Endodermal cell (in vitro differentiated cells): ENCODE measurements around the gene CST2. TPM values are rescaled to one million over a fixed set of nuclear protein-coding genes. Genes with fewer than 3 reads are reported as not detected.

Experiments
- DNase-seq: peaks from one replicate; pipeline ENCODE4 v3.0.0-alpha.2; 2017
- H3K27ac ChIP-seq: 2 replicates; pipeline ENCODE4 v1.5.1; 2013; ENCODE audit warnings: mild to moderate bottlenecking, low read depth, low read length, moderate library complexity
- H3K27me3 ChIP-seq: 2 replicates; pipeline ENCODE4 v1.6.1; 2013; ENCODE audit warnings: mild to moderate bottlenecking, low read length, moderate library complexity; ENCODE audit not compliant: insufficient read depth, control insufficient read depth, poor library complexity, severe bottlenecking
- H3K36me3 ChIP-seq: 2 replicates; pipeline ENCODE4 v1.7.0; 2013; ENCODE audit warnings: mild to moderate bottlenecking, low read length, moderate library complexity; ENCODE audit not compliant: control insufficient read depth, insufficient read depth
- H3K4me1 ChIP-seq: one replicate; pipeline ENCODE4 v1.7.0; 2013; ENCODE audit warnings: low read length; ENCODE audit not compliant: control insufficient read depth, insufficient read depth
- H3K4me3 ChIP-seq: 2 replicates; pipeline ENCODE4 v1.5.1; 2013; ENCODE audit warnings: mild to moderate bottlenecking, low read length, moderate library complexity
- H3K9ac ChIP-seq: 2 replicates; pipeline ENCODE4 v1.6.1; 2013; ENCODE audit warnings: mild to moderate bottlenecking, low read length, moderate library complexity; ENCODE audit not compliant: poor library complexity, severe bottlenecking; ENCODE audit errors: extremely low read depth
- H3K9me3 ChIP-seq: 2 replicates; pipeline ENCODE4 v1.6.1; 2013; ENCODE audit warnings: mild to moderate bottlenecking, low read length, moderate library complexity; ENCODE audit not compliant: control insufficient read depth
- H3K27ac Mint-ChIP-seq: 2 replicates; pipeline ENCODE4 v1.8.0; 2020; ENCODE audit warnings: mixed read lengths
- H3K27me3 Mint-ChIP-seq: 2 replicates; pipeline ENCODE4 v1.8.0; 2021; ENCODE audit warnings: mild to moderate bottlenecking, mixed read lengths; ENCODE audit not compliant: insufficient read depth
- H3K36me3 Mint-ChIP-seq: 2 replicates; pipeline ENCODE4 v1.8.0; 2020; ENCODE audit warnings: low read depth, mixed read lengths
- H3K4me1 Mint-ChIP-seq: 2 replicates; pipeline ENCODE4 v1.8.0; 2020; ENCODE audit warnings: mixed read lengths
- H3K4me3 Mint-ChIP-seq: 2 replicates; pipeline ENCODE4 v1.8.0; 2020; ENCODE audit warnings: mild to moderate bottlenecking, moderate library complexity, mixed read lengths
- H3K9me3 Mint-ChIP-seq: 2 replicates; pipeline ENCODE4 v1.8.0; 2020; ENCODE audit warnings: mild to moderate bottlenecking, mixed read lengths
- CTCF ChIP-seq: fragments of 200-600 bp; sonication (generic); conservative IDR thresholded peaks from 2 replicates; pipeline ENCODE4 v1.5.0; 2021; ENCODE audit warnings: antibody characterized with exemption, mild to moderate bottlenecking
- WGBS, 2 experiments: methylation state at CpG; one replicate each; pipeline versions ENCODE4 v1.1.5 to v1.1.7; 2013; ENCODE audit warnings: missing lambda C conversion rate in 2 of 2, mixed read lengths in 1 of 2; ENCODE audit not compliant: insufficient coverage in 1 of 2, insufficient read length in 1 of 2; 5-methylcytosine and 5-hydroxymethylcytosine counted together
- total RNA-seq, 2 donors: library from RNA; stranded (reverse); fragmentation: NEBNext Ultra II Directional in 1 of 2; extraction: Animal tissue kit (Norgen Biotek cat#: 25700) in 1 of 2; gene quantifications; 2 replicates in 1 of 2; 3 replicates in 1 of 2; pipeline ENCODE4 v1.2.1, GENCODE V29; 2021

The CST2 gene
- total RNA-seq, 2 donors from 2014 or later = 0.62 TPM; not detected in 1

DNA sequence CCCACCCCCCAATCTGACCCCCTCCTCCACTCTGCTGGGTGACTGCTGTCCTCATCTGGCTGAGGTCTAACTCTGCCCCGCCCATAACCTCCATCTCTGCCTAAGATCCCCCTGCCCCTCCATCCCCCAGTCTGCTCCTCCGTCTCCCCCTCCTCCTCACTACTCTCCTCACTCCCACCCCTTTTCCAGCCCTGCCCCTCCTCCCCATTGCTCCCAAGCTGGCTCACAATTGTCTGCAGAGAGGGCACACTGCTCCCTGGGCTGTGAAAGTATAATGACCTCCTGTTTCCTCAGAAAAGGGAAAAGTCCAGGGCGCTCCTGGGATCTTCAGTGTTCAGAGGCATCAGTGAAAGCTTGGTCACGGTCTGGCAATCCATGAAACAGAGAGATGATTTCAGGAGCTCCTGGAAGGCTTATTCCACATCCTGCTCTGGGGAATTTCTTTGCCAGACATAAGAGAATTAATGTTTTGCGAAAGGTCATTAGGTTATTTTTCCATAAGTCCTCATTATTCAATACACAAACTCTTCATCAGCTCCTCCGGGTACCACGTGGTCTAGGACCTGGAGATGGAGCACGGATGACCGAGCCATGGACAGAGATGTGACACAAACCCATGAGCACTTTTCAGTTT is 31.6 kb upstream of the CST2 start:
- no peak for TF ChIP-seq CTCF
- Histone ChIP-seq H3K27ac (peak overlapping the region; percentile 70), H3K9ac (no peak overlapping the region), H3K36me3 (no peaks in the 10 kb centered on the region), H3K4me1 (no peaks in the 10 kb centered on the region), H3K27me3 (no peaks in the 10 kb centered on the region), H3K4me3 (no peak overlapping the region), H3K9me3 (peaks cover 3% of the 10 kb centered on the region)
- H3K4me1 Mint-ChIP-seq = peaks cover 20% of the 10 kb centered on the region
- H3K27me3 Mint-ChIP-seq = no peaks in the 10 kb centered on the region
- H3K9me3 Mint-ChIP-seq = no peaks in the 10 kb centered on the region
- no peaks in the 10 kb centered on the region for H3K36me3 Mint-ChIP-seq
- H3K27ac Mint-ChIP-seq = no peak overlapping the region
- no peak overlapping the region for H3K4me3 Mint-ChIP-seq
- WGBS, 2 experiments = 50 to 67% methylated on average over 3 to 9 of the region's 9 CpGs
- DNase-seq = peak; percentile 73

- Histone ChIP-seq H3K27ac (no peak overlapping the region), H3K27me3 (no peaks in the 10 kb centered on the region), H3K9me3 (no peaks in the 10 kb centered on the region), H3K36me3 (no peaks in the 10 kb centered on the region), H3K4me1 (no peaks in the 10 kb centered on the region), H3K9ac (no peak overlapping the region), H3K4me3 (no peak overlapping the region)
- H3K27me3 Mint-ChIP-seq = no peaks in the 10 kb centered on the region
- H3K4me3 Mint-ChIP-seq = no peak overlapping the region
- no peaks in the 10 kb centered on the region for H3K36me3 Mint-ChIP-seq
- DNase-seq = peak; percentile 31
- H3K27ac Mint-ChIP-seq = no peak overlapping the region
- H3K9me3 Mint-ChIP-seq = no peaks in the 10 kb centered on the region
- 83 to 92% methylated on average over 3 to 5 of the region's 5 CpGs for WGBS, 2 experiments
- H3K4me1 Mint-ChIP-seq = peaks cover 20% of the 10 kb centered on the region
- no peak for TF ChIP-seq CTCF
Measured at GRCh38 chr20:23856736-23857135, 30.2 kb upstream of the CST2 start.

DNA sequence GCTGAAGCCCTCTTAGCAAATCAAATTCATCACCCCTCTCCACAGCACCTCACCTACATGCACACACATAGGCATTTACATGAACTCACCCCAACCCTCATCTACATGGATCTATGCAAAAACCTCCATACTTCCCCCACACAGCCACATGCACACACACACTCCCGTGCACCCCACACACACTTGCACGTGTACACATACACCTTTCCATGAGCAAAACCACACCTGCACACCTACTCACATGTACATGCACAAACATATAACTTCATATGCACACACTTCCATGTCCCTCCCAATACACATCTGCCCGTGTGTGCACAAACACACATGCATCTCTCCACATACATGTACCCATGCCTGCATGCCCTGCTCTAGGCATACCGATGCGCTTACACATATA is 29.7 kb upstream of the CST2 start:
- no peak overlapping the region for H3K4me3 Mint-ChIP-seq
- no peaks in the 10 kb centered on the region for H3K27me3 Mint-ChIP-seq
- Histone ChIP-seq H3K36me3 (no peaks in the 10 kb centered on the region), H3K9ac (no peak overlapping the region), H3K4me1 (no peaks in the 10 kb centered on the region), H3K9me3 (no peaks in the 10 kb centered on the region), H3K27me3 (no peaks in the 10 kb centered on the region), H3K4me3 (no peak overlapping the region), H3K27ac (no peak overlapping the region)
- H3K9me3 Mint-ChIP-seq = no peaks in the 10 kb centered on the region
- peaks cover 17% of the 10 kb centered on the region for H3K4me1 Mint-ChIP-seq
- no peak for TF ChIP-seq CTCF
- 89 to 94% methylated on average over 3 to 5 of the region's 5 CpGs for WGBS, 2 experiments
- DNase-seq = no peak
- no peak overlapping the region for H3K27ac Mint-ChIP-seq
- H3K36me3 Mint-ChIP-seq = no peaks in the 10 kb centered on the region
